K562 (cell line): ENCODE measurements around the gene OPRL1. TPM values are rescaled to one million over a fixed set of nuclear protein-coding genes. Genes with fewer than 3 reads are reported as not detected.

Experiments
- ARID4B ChIP-seq: sonication (generic); formaldehyde crosslinking; IDR thresholded peaks from 2 replicates; pipeline ENCODE4 v1.8.0; 2022; ENCODE audit warnings: mild to moderate bottlenecking, missing genetic modification reagents
- CTBP1 ChIP-seq: fragments of 450-650 bp; IDR thresholded peaks from 2 replicates; pipeline ENCODE4 v1.6.1; 2016; ENCODE audit warnings: borderline replicate concordance
- EGR1 ChIP-seq: fragments of 450-650 bp; conservative IDR thresholded peaks from 2 replicates; pipeline ENCODE4 v1.6.1; 2017; ENCODE audit warnings: mild to moderate bottlenecking
- ERF ChIP-seq: fragments of 450-650 bp; formaldehyde crosslinking; IDR thresholded peaks from 2 replicates; pipeline ENCODE4 v1.4.0; 2020; ENCODE audit warnings: mild to moderate bottlenecking, mixed read lengths
- EZH2 ChIP-seq: IDR thresholded peaks from 2 replicates; pipeline ENCODE4 v1.6.1; 2012; ENCODE audit warnings: low read depth, mild to moderate bottlenecking, inconsistent platforms, low read length, borderline replicate concordance
- FIP1L1 ChIP-seq: fragments of 200-400 bp; formaldehyde crosslinking; IDR thresholded peaks from 2 replicates; pipeline ENCODE4 v1.6.1; 2018; ENCODE audit warnings: mild to moderate bottlenecking, low read depth, low read length; ENCODE audit not compliant: poor library complexity, severe bottlenecking
- GABPB1 ChIP-seq: sonication (generic); formaldehyde crosslinking; IDR thresholded peaks from 2 replicates; pipeline ENCODE4 v1.8.0; 2022; ENCODE audit warnings: mild to moderate bottlenecking, missing genetic modification reagents
- HDAC6 ChIP-seq: IDR thresholded peaks from 2 replicates; pipeline ENCODE4 v1.6.1; 2012; ENCODE audit warnings: low read depth, mild to moderate bottlenecking, control low read depth, inconsistent platforms, low read length, moderate library complexity
- HNRNPLL ChIP-seq: fragments of 200-400 bp; formaldehyde crosslinking; IDR thresholded peaks from 2 replicates; pipeline ENCODE4 v1.6.1; 2017; ENCODE audit warnings: low read length, low read depth, mild to moderate bottlenecking; ENCODE audit not compliant: poor library complexity, severe bottlenecking
- LCOR ChIP-seq: sonication (generic); formaldehyde crosslinking; IDR thresholded peaks from 2 replicates; pipeline ENCODE4 v1.8.0; 2022; ENCODE audit warnings: mild to moderate bottlenecking, missing genetic modification reagents
- MYC ChIP-seq, 2 experiments: fragments of 250-450 bp in 1 of 2; sonication (Bioruptor Pico) in 1 of 2; IDR thresholded peaks; 2 replicates each; pipeline versions ENCODE4 v1.5.1 to v1.6.1; 2012 to 2021; ENCODE audit warnings: low read depth in 2 of 2, borderline replicate concordance in 1 of 2, improper control_type of control experiment in 1 of 2, low read length in 1 of 2, mild to moderate bottlenecking in 1 of 2, moderate library complexity in 1 of 2
- PRMT5 ChIP-seq: sonication (generic); formaldehyde crosslinking; IDR thresholded peaks from 2 replicates; pipeline ENCODE4 v1.5.0; 2020; ENCODE audit warnings: missing genetic modification reagents
- SAFB ChIP-seq: fragments of 200-400 bp; formaldehyde crosslinking; IDR thresholded peaks from 2 replicates; pipeline ENCODE4 v1.6.1; 2017; ENCODE audit warnings: low read depth, low read length, borderline replicate concordance
- TFAP4 ChIP-seq: sonication (generic); formaldehyde crosslinking; IDR thresholded peaks from 2 replicates; pipeline ENCODE4 v1.8.0; 2022; ENCODE audit warnings: missing genetic modification reagents, mild to moderate bottlenecking, moderate library complexity, borderline replicate concordance
- USF1 ChIP-seq: sonication (generic); formaldehyde crosslinking; IDR thresholded peaks from 2 replicates; pipeline ENCODE4 v1.9.0; 2022; ENCODE audit warnings: mild to moderate bottlenecking, missing genetic modification reagents
- ZEB2 ChIP-seq: fragments of 450-650 bp; IDR thresholded peaks from 2 replicates; pipeline ENCODE4 v1.6.1; 2016
- ZNF121 ChIP-seq: sonication (generic); formaldehyde crosslinking; conservative IDR thresholded peaks from 2 replicates; pipeline ENCODE4 v1.8.0; 2022; ENCODE audit warnings: missing genetic modification reagents
- ZNF398 ChIP-seq: fragments of 250-450 bp; sonication (Bioruptor Pico); IDR thresholded peaks from 2 replicates; pipeline ENCODE4 v1.8.0; 2021; ENCODE audit warnings: moderate library complexity, mild to moderate bottlenecking, inconsistent platforms
- ZNF444 ChIP-seq: fragments of 250-450 bp; sonication (Bioruptor Pico); IDR thresholded peaks from 2 replicates; pipeline ENCODE4 v1.4.0; 2020; ENCODE audit warnings: mild to moderate bottlenecking, moderate library complexity
- polyA plus RNA-seq, 8 experiments: library from polyadenylated mRNA; depleted of rRNA in 4 of 8; stranded (reverse) in 5 of 8; unstranded in 3 of 8; fragments of >200 nt; fragmentation: Nextera tagmentation in 2 of 8; fragmentation: Illumina TruSeq in 1 of 8; extraction: Ambion mirVana in 2 of 8; extraction: Trizol in 1 of 8; gene quantifications; 2 replicates each; pipeline versions ENCODE4 v1.2.1 to v1.2.3, GENCODE V29; 2011 to 2014; ENCODE audit warnings: inconsistent platforms in 1 of 8, missing spikeins in 1 of 8
- total RNA-seq, 7 experiments: library from RNA; depleted of rRNA in 6 of 7; stranded (reverse); fragments of >200 nt in 6 of 7; fragmentation: Illumina TruSeq in 2 of 7; extraction: Trizol in 2 of 7; gene quantifications; 2 replicates each; pipeline versions ENCODE4 v1.2.1 to v1.2.3, GENCODE V29; 2011 to 2021; ENCODE audit warnings: low replicate concordance in 1 of 7

Gene OPRL1
- total and polyA plus RNA-seq, 9 of the 15 experiments (the other 6 are each of a cell fraction or from before 2014, with no cell fraction given): 0.06 to 0.33 (median 0.11) TPM; not detected in 2

- 0 out of 2 replicates have a peak, but pooled peaks have one; percentile 28 for TF ChIP-seq SAFB
- TF ChIP-seq HNRNPLL: peak; percentile 48
- peak; percentile 94; the same call in 1 of the 2 replicates for TF ChIP-seq HDAC6
- TF ChIP-seq CTBP1: peak; percentile 98
- TF ChIP-seq TFAP4 (CRISPR knock-in tag): peak; percentile 62
- TF ChIP-seq LCOR: no peak; the same call in 1 of the 2 replicates
- TF ChIP-seq USF1 (CRISPR knock-in tag): no peak
- TF ChIP-seq ZNF121 (CRISPR knock-in tag): no peak
- TF ChIP-seq EGR1: 0 out of 2 replicates have a peak, but pooled peaks have one; percentile 16
- 0 out of 2 replicates have a peak, but pooled peaks have one; percentile 45 for TF ChIP-seq ERF (CRISPR knock-in tag)
- TF ChIP-seq FIP1L1: peak; percentile 93
- 0 out of 2 replicates have a peak, but pooled peaks have one; percentile 18 for TF ChIP-seq ZEB2
- peak; percentile 89 for TF ChIP-seq ARID4B (CRISPR knock-in tag)
- TF ChIP-seq GABPB1 (CRISPR knock-in tag): peak; percentile 73
- no peak for TF ChIP-seq ZNF444 (CRISPR knock-in tag)
- TF ChIP-seq ZNF398 (CRISPR knock-in tag): no peak
- peak; percentile 67; the same call in 1 of the 2 replicates for TF ChIP-seq PRMT5 (CRISPR knock-in tag)
- TF ChIP-seq MYC (IDR thresholded peaks at IDR 0.05; ENCODE audit: low read depth, low read length): 0 out of 2 replicates have a peak, but pooled peaks have one; percentile 26
- no peak for TF ChIP-seq MYC (CRISPR knock-in tag; IDR thresholded peaks at IDR 0.05; ENCODE audit: borderline replicate concordance, low read depth)
- no peak for TF ChIP-seq EZH2
These were observed 41.2 kb upstream of the OPRL1 start (continued) for GRCh38 chr20:64038565-64039292.
